HG03354 (cell line): ENCODE data around the gene ACVR1B.

Experiments
- ATAC-seq: cut with Tn5 transposase; IDR thresholded peaks from one replicate; pipeline ENCODE4 v1.9.1; 2021; ENCODE audit warnings: mild to moderate bottlenecking; ENCODE audit not compliant: unreplicated experiment, poor library complexity, severe bottlenecking

ACVR1B gene

GRCh38 chr12:51915951-51916350 is 35.5 kb upstream of the ACVR1B start:
- ATAC-seq: no peak

- no peak for ATAC-seq
Observed at GRCh38 chr12:51917041-51917590, 34.4 kb upstream of the ACVR1B start.

- no peak for ATAC-seq
Observed at GRCh38 chr12:51917746-51918453, 33.6 kb upstream of the ACVR1B start.

- no peak for ATAC-seq
Observed at GRCh38 chr12:51920046-51920445, 31.5 kb upstream of the ACVR1B start.

- ATAC-seq: no peak
Observed at GRCh38 chr12:51921017-51921725, 30.3 kb upstream of the ACVR1B start.

- no peak for ATAC-seq
Observed at GRCh38 chr12:51922146-51922545, 29.4 kb upstream of the ACVR1B start.

GRCh38 chr12:51922762-51923505 is 28.6 kb upstream of the ACVR1B start:
- ATAC-seq: no peak

GRCh38 chr12:51923506-51924365 is 27.8 kb upstream of the ACVR1B start:
- no peak for ATAC-seq

- peak; percentile 65 for ATAC-seq
Observed at GRCh38 chr12:51924551-51925319, 26.8 kb upstream of the ACVR1B start.

- no peak for ATAC-seq
Observed at GRCh38 chr12:51925346-51926063, 26.0 kb upstream of the ACVR1B start.

- ATAC-seq: no peak
Observed at GRCh38 chr12:51926064-51926632, 25.4 kb upstream of the ACVR1B start.

- no peak for ATAC-seq
Observed at GRCh38 chr12:51926718-51927117, 24.8 kb upstream of the ACVR1B start.

GRCh38 chr12:51932218-51933076 is 19.1 kb upstream of the ACVR1B start:
- ATAC-seq: no peak

GRCh38 chr12:51934080-51934479 is 17.4 kb upstream of the ACVR1B start:
- ATAC-seq: no peak

GRCh38 chr12:51937926-51938325 is 13.6 kb upstream of the ACVR1B start:
- no peak for ATAC-seq

GRCh38 chr12:51938726-51939125 is 12.8 kb upstream of the ACVR1B start:
- no peak for ATAC-seq

GRCh38 chr12:51941011-51941581 is 10.4 kb upstream of the ACVR1B start:
- no peak for ATAC-seq
